DMS79 treated with DMSO at 0.1 percent for 48 hours (cell line): ENCODE results near the gene ARHGEF28.

Experiments used
- DNase-seq: peaks from one replicate; lab custom pipeline; 2025; lab: John Stamatoyannopoulos, UW

The ARHGEF28 gene

DNA sequence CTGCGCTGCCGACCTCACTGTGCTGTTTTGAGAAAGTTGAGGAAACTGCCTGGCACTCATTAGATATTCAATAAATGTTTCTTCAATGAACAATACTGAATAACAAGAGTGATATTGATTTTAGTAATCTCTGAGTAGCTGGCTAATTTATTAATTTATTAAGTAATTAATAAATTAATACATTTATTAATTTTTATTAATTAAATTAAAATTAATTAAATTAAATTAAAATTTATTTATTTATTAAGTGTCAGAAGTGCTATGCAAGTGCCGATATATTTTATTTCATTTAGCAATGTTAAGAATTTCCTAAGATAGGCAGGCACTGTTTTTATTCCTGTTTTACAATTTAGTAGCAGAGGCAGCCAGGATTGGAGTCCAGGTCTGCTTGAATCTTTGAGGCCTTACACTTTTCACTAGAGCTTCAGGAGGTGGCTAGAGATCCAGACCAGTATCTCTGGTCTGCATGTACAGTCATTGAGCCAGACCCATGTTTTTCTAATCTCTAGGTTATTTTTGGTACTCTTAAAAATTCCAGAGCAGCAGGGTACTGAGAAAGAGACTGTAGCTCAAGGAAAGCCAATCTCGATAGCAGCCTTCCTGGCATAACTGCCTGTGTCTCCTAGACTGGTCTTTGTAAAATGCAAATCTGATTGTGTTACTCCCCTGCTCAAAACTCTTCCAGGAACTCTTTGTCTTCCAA lies 109.2 kb downstream of the ARHGEF28 start:
- DNase-seq = no peak

DNA sequence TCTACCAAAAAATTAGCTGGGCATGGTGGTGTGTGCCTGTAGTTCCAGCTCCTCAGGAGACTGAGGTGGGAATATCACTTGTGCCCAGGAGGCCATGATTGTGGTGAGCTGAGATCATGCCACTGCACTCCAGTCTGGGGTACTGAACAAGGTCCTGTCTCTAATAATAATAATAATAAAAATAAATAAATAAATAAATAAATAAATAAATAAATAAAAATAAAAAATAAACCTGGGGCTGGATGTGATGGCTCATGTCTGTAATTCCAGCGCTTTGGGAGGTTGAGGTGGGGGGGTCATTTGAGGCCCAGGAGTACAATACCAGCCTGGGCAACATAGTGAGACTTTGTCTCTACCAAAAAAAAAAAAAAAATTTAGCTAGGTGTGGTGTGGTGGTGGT lies 113.7 kb downstream of the ARHGEF28 start:
- DNase-seq = no peak

DNA sequence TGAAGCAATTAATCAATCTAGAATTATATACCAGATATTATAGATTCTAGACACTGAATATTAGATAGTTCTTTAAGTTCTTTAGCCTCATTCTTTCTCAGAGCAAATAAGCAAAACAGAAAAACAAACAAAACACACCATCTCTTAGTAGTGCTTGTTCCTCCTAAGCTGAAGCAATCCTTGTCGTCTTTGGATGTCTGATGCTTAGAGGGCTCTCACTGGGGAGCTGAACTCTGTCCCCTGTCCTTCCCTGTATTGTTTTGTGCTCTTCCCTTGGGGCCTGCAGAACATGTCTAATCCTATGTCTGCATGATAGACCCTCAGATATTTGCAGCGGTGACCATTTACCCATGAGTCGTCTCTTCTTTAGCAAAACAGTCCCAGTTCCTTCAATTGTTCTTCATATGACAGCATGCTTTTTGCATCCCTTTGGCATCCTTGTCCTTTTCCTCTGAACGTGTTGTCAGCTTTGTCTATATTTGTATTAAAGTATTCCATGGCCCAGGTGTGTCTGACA lies 114.3 kb downstream of the ARHGEF28 start:
- no peak for DNase-seq

DNA sequence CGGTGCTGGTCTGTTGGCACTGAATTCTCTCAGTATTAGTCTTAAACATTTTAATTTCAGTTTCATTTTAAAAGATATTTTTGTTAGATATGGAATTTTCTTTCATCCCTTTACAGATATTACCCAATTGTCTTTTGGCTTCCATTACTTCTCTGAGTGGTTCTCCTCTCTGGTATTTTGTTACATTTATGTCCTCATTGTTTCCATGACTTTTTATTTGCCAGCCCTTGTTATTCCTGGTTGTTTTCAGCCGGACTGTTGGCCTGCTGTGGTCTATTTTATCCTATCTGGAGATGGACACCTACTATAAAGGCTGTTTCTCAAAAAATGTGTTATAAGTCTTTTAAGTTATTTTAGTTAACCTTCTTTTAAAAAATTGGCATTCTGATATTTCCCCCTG lies 117.2 kb downstream of the ARHGEF28 start:
- DNase-seq = no peak

DNA sequence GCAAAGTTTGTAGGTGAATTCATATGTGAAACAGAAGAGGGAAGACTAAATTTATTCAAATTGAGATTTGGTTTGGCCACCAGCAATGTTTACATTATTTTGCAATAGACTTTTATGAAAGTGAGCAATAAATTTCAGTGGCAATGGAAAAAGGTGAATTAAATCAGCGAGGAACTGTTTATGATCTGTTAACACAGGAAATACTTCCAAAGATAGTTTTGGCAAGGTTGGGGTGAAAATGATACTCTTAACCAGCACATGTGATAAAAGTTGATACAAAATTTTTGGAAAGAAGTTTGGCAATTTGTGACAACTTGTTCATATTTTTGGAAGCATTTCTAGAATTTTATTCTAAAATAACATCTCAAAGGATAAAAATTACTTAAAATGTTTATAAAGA lies 119.8 kb downstream of the ARHGEF28 start:
- no peak for DNase-seq

DNA sequence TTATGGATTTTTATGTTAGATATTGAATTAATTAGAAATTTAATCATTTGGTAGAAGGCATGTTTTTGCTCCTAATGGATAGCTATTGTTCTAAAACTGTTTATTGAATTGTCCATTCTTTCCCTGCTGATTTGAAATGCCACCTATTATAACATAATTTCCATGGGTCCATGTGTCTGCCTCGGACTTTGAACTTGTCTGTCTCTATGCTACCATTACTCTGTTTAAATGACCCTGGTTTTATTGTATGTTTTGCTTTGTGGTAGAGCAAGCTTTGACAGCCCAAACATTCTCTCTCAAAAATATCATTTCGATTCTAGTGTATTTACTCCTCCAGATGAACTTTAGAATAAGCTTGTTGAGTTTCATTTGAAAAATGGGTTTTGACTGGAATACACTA lies 120.6 kb downstream of the ARHGEF28 start:
- no peak for DNase-seq

DNA sequence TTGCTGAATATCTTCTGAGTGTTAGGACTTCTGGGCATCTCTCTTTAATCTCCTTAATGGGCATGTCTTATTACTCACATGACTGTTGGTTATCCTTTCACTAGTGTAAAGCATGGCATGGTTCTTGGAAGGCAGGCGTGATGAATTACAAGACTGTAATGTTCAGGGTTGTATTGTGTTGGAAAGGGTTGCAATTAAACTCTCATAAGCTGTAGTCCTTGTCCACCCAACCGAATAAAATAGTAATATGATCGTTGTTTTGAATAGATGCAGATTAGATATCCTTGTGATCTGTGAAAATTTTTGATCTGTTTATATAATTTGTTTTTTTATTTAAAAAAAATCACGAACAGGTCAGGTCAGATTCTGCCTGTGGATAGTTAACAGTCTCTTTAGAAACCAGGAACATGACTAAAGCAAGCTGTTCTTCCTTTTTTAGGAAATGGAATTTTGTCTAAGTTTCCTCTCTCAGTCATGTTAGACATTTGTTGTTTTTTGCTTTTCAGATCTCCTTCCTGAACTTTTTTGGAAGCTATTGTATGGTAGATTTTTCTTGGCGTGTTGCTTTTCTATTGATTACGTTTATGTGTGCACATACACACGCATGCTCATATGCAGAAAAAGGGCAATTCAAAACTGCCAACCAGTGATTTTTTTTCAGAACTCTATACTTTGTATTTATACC lies 121.8 kb downstream of the ARHGEF28 start:
- DNase-seq = no peak

DNA sequence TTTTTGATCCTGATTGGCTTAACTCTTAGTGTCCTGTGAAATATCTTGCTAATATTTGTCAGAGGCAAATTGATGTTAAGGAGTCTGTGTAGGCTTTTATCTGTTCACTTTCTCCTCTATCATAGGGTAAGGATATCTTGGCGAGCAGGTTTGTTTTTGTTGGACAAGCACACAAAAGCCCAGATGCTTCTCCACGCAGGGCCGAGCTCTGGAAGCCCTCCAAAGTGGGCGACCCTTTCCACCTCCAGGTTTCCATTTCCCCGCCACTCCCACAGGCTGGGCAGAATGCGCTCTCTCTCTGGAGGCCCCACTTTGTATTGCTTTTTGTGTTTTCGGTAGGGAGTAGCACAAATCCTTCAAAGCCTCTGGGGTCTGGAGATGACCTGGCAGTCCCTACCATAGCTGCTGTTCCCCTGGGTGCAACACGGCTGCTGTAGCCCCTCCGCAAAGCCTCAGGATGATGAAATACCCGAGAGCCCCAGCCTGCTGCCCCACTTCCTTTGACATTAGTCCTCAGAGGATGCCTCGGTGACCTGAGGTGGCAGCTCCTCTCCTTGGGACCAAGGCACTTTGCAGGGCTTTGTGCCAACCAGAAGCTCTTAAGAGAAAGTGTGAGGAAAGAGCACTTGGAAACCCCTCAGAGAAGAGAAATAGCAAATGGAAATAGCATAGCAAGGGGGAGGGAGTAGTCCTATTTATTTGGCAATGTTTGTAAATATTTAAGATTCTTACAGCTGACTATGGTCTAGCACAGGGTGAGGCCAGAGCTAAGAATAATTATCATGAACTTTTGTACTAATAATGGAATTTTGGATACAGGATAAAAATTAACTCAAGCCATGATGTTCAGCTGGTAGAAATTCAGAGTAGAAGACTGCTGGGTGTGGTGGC lies 122.8 kb downstream of the ARHGEF28 start:
- peak; percentile 7 for DNase-seq

DNA sequence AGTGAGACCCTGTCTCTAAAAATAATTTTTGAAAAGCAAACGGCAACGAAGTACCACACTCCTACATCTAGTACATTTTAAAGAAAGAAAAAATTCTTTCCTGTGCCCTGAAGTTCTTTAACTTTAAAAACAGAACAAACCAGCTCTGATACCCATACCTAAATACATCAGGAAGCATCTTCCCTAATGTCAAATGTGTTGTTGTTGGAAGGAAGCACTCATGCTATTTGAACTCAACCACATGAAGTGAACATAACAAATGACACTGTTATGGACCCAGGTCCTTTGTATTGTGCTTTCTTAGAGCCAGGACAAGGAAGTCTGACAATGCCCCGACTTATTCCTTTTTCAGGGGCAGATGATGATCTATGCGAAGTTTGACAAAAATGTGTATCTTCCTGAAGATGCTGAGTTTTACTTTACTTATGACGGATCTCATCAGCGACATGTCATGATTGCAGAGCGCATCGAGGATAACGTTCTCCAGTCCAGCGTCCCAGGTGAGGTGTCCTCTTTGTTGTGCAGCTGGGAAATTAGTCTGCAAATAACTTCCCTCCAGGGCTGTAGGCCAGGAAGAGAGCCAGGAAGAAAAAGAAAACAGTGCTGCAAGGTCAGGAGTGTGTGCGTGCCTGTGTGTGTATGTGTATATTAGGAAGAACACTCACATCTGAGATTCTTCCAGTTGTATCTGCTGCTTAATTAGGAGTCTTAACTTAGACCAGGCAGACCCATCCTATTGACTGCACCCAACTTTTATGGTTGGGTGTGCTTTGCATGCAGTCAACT lies 123.7 kb downstream of the ARHGEF28 start:
- DNase-seq = no peak

DNA sequence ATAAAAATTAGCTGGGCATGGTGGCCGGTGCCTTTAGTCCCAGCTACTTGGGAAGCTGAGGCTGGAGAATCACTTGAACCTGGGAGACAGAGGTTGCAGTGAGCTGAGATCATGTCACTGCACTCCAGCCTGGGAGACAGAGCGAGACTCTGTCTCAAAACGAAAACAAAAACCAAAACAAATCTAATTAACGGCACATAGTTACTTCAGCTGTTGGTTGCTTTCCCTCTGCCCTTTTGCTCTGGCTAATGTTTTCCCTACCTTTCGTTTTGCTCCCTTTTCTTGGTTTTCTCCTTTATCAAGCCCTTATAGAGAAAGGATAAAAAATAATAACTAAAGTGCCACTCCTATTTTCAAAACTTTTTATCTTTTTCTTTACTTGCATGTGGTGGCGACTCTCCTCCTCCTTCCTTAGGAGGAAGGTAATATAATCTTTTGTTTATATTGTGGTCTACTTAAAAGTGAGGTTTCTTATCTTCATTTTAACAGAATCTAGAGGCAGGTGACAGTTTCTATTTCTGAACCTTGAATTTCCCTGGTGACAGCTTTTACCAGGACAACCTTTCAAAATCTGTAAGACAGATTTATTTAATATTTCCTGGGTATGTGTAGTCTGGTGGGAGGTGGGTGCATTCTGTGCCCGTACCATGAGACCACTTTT lies 125.4 kb downstream of the ARHGEF28 start:
- no peak for DNase-seq

DNA sequence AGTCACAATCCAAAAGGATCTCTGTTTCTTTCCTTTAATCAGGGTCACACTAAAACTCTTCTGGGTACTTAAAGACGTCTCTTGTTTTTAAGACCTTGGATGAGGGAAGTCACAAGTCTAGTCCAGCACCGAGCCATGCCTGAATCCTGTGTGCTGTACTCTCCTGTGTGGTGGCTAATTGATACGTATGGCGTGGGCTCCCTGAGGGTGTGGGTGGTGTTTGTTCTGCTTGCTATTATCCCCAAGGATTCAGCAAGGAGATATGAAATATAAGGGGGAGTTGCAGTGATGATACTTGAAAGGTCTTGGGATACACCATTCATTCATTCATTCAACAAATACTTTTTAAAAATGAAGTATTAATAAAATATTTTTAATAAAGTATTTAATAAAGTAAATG lies 128.3 kb downstream of the ARHGEF28 start:
- DNase-seq = no peak

DNA sequence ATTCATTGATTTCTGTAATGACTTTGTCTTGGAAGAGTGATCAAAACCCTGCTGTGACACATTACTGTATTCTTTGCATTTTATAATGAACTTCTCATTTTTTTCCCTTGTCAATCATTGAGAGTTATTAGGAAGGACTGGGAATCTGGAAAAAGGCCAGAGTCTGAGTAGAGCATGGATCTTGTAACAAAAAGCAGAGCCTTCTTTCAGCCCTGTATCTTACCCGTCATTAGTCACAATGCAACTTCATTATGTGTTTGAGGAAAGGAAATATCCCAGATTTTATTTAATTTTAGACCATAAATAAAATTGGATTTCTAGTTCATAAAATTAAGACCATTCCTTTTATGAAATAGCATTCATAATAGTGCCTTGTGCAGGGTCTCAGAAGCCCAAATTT lies 131.4 kb downstream of the ARHGEF28 start:
- no peak for DNase-seq

DNA sequence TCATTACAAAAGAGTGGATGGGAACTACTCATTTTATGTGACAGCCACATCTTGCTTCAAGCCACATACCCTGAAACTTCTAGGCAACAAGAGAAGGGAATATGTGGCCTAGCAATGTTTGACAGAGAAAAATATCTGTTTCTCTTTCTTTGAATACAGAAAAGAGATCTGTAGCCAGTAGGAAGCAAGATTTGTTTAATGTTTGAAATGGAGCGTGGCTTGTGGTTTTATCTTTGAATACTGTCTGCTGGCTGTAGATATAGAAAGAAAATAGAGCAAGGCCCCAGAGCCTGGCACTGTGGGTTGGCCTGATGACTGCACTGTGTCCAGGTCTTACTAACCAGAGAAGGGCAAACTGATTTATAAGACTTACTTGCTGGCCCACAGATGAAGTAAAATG lies 133.8 kb downstream of the ARHGEF28 start:
- DNase-seq = peak; percentile 21

DNA sequence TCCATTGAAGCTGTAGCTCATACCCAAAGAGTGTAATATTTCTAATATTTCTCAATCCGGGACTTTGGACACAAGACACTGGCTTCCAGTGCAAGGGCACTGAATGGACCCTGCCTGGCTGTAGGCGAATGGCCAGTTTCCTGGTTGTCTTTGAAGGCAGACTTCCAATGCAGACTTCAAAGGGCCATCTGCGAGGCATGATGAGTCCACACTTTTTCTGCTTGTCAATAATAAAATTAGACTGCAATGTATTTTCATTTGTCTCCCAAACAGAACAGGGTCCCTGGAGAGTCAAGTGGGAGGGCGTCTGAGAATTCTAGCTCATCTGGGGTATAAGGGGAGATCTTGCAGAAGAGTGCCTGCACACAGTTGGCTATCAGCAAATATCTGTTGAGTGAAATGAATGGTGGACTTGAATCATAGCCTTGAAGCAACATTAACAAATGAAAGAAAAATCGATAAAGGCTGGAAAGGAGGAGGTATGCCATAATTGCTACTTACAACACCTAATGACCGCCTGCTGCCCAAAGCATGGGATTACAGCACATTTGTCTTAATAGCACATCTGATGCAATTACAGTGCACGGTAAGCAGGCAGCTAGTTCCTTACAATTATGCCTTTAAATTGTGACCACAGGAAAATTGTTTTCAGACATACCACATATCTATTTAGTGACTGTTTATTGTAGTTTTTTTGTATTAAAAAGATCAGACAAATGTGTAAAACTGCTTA lies 137.5 kb downstream of the ARHGEF28 start:
- no peak for DNase-seq

DNA sequence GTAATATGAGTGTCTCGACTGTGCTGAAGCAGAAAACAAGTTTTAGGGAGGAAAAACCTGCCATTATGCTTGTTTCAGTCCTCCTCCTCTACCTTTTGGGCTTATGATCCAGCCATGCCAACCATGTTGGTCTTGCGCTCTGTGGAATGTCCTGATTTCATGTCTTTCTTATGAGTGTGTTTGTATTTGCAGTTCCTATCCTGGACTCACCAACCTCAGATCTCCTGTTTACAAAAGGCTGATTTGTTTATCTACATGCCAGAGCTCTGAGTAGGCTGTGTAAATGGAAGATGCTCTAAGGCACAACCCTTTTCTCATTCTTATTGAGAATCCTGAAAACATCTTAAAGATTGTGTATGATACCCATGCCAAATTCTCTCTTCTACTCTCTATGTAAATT lies 138.6 kb downstream of the ARHGEF28 start:
- DNase-seq = no peak

DNA sequence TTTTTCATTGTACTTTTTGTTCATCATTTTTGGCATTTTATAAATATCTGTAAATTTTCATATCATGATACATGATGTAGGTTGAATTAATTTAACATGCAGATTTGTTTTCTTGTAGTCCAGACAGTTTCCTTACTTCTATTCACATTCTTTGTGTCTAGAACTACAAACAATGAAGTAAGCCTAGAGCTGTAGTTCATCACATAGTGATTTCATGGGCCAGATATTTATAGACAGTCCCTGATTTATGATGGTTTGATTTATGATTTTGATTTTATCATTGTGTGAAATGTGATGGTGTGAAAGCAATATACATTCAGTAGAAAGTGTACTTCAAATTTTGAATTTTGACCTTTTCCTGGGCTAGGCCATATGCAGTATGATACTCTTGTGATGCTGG lies 139.0 kb downstream of the ARHGEF28 start:
- no peak for DNase-seq

DNA sequence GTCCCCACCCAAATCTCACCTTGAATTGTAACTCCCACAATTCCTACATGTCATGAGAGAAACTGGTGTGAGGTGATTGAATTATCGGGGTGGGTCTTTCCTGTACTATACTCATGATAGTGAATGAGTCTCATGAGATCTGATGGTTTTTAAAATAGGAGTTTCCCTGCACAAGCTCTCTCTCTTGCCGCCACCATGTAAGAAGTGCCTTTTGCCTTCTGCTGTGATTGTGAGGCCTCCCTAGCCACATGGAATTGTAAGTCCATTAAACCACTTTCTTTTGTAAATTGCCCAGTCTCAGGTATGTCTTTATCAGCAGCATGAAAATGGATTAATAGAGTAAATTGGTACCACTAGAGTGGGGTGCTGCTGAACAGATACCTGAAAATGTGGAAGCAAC lies 140.9 kb downstream of the ARHGEF28 start:
- no peak for DNase-seq

DNA sequence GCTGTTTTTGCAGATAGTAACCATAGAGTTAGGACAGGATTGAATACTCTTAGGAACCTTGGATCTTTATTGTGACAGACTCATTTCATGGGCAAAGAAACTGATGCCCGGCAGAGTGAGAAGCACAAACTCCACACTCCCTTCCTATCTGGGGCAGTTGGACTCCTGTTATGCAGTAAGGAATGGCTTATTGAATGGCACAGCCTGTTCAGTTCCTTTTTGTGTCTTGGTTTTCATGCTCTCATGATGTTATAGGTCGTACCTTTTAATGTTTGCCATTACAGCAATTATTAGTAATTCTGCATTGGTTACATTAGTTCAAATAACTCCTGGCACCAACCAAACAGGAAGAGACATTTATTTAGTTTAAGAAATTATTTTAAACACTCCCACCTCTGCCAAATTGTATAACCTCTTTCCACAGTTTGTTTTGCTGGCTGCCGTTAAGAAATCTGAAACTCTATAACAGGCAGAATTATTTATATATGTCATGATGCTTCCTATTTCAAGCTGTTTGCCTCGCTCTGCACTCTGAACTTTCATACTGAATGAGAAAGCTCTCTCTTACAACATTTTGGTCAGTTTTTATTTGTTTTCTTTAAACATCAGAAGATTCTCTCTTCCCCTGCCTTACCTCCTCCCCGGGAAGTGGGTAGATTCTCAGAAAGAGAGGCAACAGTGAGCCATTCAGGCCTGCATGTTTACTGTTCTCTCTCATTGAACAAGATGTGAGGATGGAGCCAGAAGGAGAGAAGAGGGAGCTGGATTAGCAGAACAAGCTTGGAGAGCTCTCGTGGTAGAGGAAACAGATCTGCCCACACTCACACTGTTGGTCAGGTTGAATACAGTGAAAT lies 144.4 kb downstream of the ARHGEF28 start:
- no peak for DNase-seq

DNA sequence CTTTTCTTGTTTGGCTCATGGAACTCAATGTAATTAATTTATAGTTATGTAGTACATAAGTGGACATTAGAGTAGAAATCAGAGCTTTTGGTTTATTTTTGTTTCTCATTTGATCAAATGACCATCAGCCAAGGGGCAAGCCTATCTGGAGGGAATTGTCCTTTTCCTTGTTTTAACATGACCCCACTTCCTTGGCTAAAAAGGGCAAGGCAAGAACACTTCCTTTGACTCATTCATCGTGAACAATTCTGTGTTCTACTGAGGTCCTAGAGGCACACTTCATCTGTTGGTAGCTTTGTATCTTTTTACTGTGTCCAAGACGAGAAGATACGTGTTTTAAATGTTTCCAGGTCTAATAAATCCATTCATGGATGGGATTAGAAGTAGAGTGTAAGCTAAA lies 148.9 kb downstream of the ARHGEF28 start:
- no peak for DNase-seq

DNA sequence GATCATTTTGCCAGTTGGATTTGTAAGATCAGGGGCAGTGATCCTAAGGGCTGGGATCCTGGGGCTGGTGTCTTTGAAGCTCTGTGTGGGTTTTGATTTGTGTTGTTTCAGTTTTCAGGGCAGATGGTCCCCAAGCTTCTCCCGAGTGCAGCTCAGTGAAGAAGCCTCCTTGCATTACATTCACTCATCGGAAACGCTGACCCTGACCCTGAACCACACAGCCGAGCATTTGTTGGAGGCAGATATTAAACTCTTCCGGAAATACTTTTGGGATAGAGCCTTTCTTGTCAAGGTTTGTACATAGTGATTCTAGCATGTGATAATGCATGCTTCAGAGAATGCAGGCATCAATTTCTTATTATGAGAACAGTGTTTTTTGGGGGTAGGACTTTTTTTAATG lies 150.4 kb downstream of the ARHGEF28 start:
- no peak for DNase-seq
